CD4-positive, alpha-beta T cell (primary cell): ENCODE measurements around the gene CLEC9A. TPM values are rescaled to one million over a fixed set of nuclear protein-coding genes. Genes with fewer than 3 reads are reported as not detected.

Experiments used
- ATAC-seq: fragments of 200-7000 bp; cut with Tn5 transposase; one replicate; pipeline ENCODE4 v1.10.0; 2022; ENCODE audit warnings: mild to moderate bottlenecking; ENCODE audit not compliant: poor library complexity
- CTCF ChIA-PET: fragments of 350-600 bp; sonication (Branson Sonifier 250); formaldehyde crosslinking; loops from one replicate; lab custom pipeline; 2021; ENCODE audit warnings: antibody characterized with exemption, inconsistent platforms; lab: Charles Lee
- POLR2A ChIA-PET: fragments of 350-600 bp; sonication (Branson Sonifier 250); formaldehyde crosslinking; loops from one replicate; lab custom pipeline; 2021; ENCODE audit warnings: antibody characterized with exemption, inconsistent platforms; lab: Charles Lee
- DNase-seq, 14 experiments: peaks; one replicate each; pipeline ENCODE4 v3.0.0-alpha.2; 2013 to 2020; ENCODE audit warnings: mixed read lengths in 2 of 14
- H3K27ac ChIP-seq, 2 donors: one replicate each; pipeline versions ENCODE4 v1.5.1 to v1.7.0; 2013; ENCODE audit warnings: low read length in 2 of 2, low read depth in 1 of 2, mild to moderate bottlenecking in 1 of 2
- H3K27me3 ChIP-seq, 2 experiments: 1 replicate in 1 of 2; 2 replicates in 1 of 2; pipeline versions ENCODE4 v1.6.1 to v1.7.0; 2013; ENCODE audit warnings: low read length in 2 of 2, control low read depth in 1 of 2, mild to moderate bottlenecking in 1 of 2, moderate library complexity in 1 of 2; ENCODE audit not compliant: insufficient read depth in 2 of 2, control insufficient read depth in 1 of 2
- H3K36me3 ChIP-seq: one replicate; pipeline ENCODE4 v1.6.1; 2013; ENCODE audit warnings: low read length, control low read depth; ENCODE audit not compliant: insufficient read depth
- H3K4me1 ChIP-seq: one replicate; pipeline ENCODE4 v1.6.1; 2013; ENCODE audit warnings: low read length, control low read depth; ENCODE audit not compliant: insufficient read depth
- H3K4me3 ChIP-seq: one replicate; pipeline ENCODE4 v1.5.1; 2013; ENCODE audit warnings: mild to moderate bottlenecking, low read length, moderate library complexity
- H3K9me3 ChIP-seq, 2 experiments: 1 replicate in 1 of 2; 2 replicates in 1 of 2; pipeline versions ENCODE4 v1.6.1 to v1.7.0; 2013; ENCODE audit warnings: low read length in 2 of 2, mild to moderate bottlenecking in 2 of 2, control low read depth in 1 of 2, moderate library complexity in 1 of 2; ENCODE audit not compliant: control insufficient read depth in 1 of 2, insufficient read depth in 1 of 2
- H3K27ac Mint-ChIP-seq: one replicate; pipeline ENCODE4 v1.8.0; 2020; ENCODE audit warnings: mixed read lengths
- H3K27me3 Mint-ChIP-seq: one replicate; pipeline ENCODE4 v1.8.0; 2021; ENCODE audit warnings: mixed read lengths
- H3K36me3 Mint-ChIP-seq: one replicate; pipeline ENCODE4 v1.8.0; 2021; ENCODE audit warnings: low read depth, mixed read lengths
- H3K4me1 Mint-ChIP-seq: one replicate; pipeline ENCODE4 v1.8.0; 2021; ENCODE audit warnings: low read depth, mixed read lengths
- H3K4me3 Mint-ChIP-seq: one replicate; pipeline ENCODE4 v1.8.0; 2020; ENCODE audit warnings: mild to moderate bottlenecking, mixed read lengths
- H3K9me3 Mint-ChIP-seq: one replicate; pipeline ENCODE4 v1.8.0; 2020; ENCODE audit warnings: mixed read lengths
- intact Hi-C, 2 experiments: fragments of 100-400 bp; cut with DNase I in 1 of 2; cut with micrococcal nuclease in 1 of 2; formaldehyde crosslinking; loops; one replicate each; pipeline versions ENCODE4 v1.15.1 to v1.9.0; 2023 to 2025; cut with DNase I, micrococcal nuclease
- total RNA-seq, 174 experiments: library from RNA in 2 of 174; stranded (reverse) in 2 of 174; gene quantifications; one replicate each; pipeline ENCODE4 v1.2.3 and lab custom pipeline; 2021 to 2026
- TF ChIP-seq, protein P1 (sequence below): fragments of 200-600 bp; IDR thresholded peaks from one replicate; pipeline ENCODE4 v1.8.0; 2022; ENCODE audit warnings: antibody characterized with exemption, mild to moderate bottlenecking

CLEC9A gene
- total RNA-seq, 2 experiments from 2014 or later, result 0.55 to 0.98 TPM

DNA sequence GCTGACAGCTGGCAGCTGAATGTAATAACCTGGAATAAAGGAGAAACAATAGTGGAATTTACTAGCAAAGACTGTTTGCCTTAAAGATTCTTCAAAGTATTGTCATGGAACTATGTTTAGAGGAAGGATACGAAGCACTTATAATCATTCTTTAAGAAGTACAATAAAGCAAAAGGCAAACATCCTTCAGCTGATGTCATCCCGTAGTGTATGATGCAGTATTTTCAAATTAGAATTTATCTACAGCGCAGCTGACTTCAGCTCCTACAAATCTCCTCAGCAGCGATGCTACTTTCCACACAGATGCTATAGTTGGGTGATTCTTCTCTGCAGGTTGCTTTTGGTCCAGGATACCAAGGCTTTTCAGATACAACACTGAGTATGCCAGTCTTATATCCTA lies 36.8 kb downstream of the CLEC9A start:
- Mint-ChIP-seq H3K4me3 (no peak overlapping the region), H3K27ac (no peak overlapping the region), H3K36me3 (no peaks in the 10 kb centered on the region), H3K9me3 (no peaks in the 10 kb centered on the region), H3K4me1 (no peaks in the 10 kb centered on the region), H3K27me3 (peaks cover 22% of the 10 kb centered on the region)
- Histone ChIP-seq H3K4me1 (no peaks in the 10 kb centered on the region), H3K27ac (no peak overlapping the region), H3K27me3 (peaks cover 0 to 7% of the 10 kb centered on the region in 2 experiments), H3K36me3 (no peaks in the 10 kb centered on the region), H3K4me3 (no peak overlapping the region), H3K9me3 (no peaks in the 10 kb centered on the region)
- POLR2A ChIA-PET, result no interaction called here
- TF ChIP-seq, protein P1, sequence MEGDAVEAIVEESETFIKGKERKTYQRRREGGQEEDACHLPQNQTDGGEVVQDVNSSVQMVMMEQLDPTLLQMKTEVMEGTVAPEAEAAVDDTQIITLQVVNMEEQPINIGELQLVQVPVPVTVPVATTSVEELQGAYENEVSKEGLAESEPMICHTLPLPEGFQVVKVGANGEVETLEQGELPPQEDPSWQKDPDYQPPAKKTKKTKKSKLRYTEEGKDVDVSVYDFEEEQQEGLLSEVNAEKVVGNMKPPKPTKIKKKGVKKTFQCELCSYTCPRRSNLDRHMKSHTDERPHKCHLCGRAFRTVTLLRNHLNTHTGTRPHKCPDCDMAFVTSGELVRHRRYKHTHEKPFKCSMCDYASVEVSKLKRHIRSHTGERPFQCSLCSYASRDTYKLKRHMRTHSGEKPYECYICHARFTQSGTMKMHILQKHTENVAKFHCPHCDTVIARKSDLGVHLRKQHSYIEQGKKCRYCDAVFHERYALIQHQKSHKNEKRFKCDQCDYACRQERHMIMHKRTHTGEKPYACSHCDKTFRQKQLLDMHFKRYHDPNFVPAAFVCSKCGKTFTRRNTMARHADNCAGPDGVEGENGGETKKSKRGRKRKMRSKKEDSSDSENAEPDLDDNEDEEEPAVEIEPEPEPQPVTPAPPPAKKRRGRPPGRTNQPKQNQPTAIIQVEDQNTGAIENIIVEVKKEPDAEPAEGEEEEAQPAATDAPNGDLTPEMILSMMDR, result no peak
- CTCF ChIA-PET, result no interaction called here
- intact Hi-C loops, result no loop called here
- DNase-seq (no peak), ATAC-seq (no peak)

DNA sequence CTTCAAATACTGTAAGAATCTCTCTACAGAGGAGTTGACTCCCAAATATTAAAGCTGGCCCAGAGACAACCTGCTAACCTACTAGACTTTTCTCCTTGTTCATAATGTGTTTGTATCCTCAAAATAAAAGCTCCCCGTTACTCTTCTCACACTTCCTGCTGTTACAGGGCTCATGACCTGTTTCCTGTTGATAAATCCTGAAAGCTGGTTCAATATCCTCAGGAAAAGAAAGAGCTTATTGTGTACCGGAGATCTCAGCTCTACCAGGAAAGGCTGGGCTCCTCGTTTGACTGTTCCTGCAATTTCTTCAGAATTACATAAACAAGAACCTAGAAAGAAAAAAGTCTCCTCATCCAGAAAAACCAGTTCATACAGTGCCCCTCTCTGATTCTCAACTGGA lies 37.5 kb downstream of the CLEC9A start:
- Histone ChIP-seq H3K9me3 (no peaks in the 10 kb centered on the region), H3K4me1 (no peaks in the 10 kb centered on the region), H3K27ac (no peak overlapping the region), H3K36me3 (no peaks in the 10 kb centered on the region), H3K27me3 (peaks cover 0 to 7% of the 10 kb centered on the region in 2 experiments), H3K4me3 (no peak overlapping the region)
- ATAC-seq, result no peak
- DNase-seq, result no peak
- Mint-ChIP-seq H3K4me1 (no peaks in the 10 kb centered on the region), H3K27ac (no peak overlapping the region), H3K36me3 (no peaks in the 10 kb centered on the region), H3K9me3 (no peaks in the 10 kb centered on the region), H3K27me3 (peaks cover 22% of the 10 kb centered on the region), H3K4me3 (no peak overlapping the region)
- intact Hi-C loops, result no loop called here
- TF ChIP-seq, protein P1, result no peak
- CTCF ChIA-PET, result no interaction called here
- POLR2A ChIA-PET, result no interaction called here

DNA sequence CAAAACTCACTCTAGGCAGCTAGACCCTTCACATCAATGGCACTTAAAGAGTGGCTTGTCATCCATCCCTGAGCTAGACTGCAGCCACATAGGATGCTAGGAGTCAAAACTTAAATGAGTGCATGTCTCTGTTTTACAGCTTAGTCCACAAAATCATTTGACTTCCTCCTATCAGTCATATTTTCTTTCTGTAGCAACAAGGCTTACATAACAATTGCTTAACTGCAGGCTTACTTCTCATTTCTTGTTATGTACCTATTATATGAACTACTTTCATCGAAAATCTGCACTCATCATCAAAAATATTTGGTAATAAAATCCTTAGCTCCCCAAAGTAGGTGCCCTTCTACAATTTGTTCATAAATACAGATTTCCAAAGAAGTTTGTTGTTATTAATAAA lies 38.2 kb downstream of the CLEC9A start:
- DNase-seq (peak in 3 of 14 experiments; percentile 10 to 39 (median 36)), ATAC-seq (no peak)
- H3K27me3 ChIP-seq, result peaks cover 0 to 7% of the 10 kb centered on the region in 2 experiments
- no peaks in the 10 kb centered on the region for H3K36me3 Mint-ChIP-seq
- no peak overlapping the region for H3K27ac ChIP-seq
- POLR2A ChIA-PET, result no interaction called here
- no peak overlapping the region for H3K27ac Mint-ChIP-seq
- H3K4me1 ChIP-seq, result no peaks in the 10 kb centered on the region
- H3K4me1 Mint-ChIP-seq, result no peaks in the 10 kb centered on the region
- no peaks in the 10 kb centered on the region for H3K9me3 Mint-ChIP-seq
- H3K36me3 ChIP-seq, result no peaks in the 10 kb centered on the region
- CTCF ChIA-PET, result interaction anchor here (0.9 kb wide), 1 partner anchor 26 kb away, joined by 3 read pairs; no protein-coding TSS in a partner anchor
- no peak overlapping the region for H3K4me3 ChIP-seq
- no peak overlapping the region for H3K4me3 Mint-ChIP-seq
- no peaks in the 10 kb centered on the region for H3K9me3 ChIP-seq
- TF ChIP-seq, protein P1, result no peak
- intact Hi-C loops, result no loop called here
- H3K27me3 Mint-ChIP-seq, result peaks cover 22% of the 10 kb centered on the region
